Body of pancreas (tissue), 4 donors: ENCODE data around the gene PTPRN2. TPM values are rescaled to one million over a fixed set of nuclear protein-coding genes. Genes with fewer than 3 reads are reported as not detected.

Experiments used
- ATAC-seq: fragments of 150-250 bp; one replicate; pipeline ENCODE4 v1.9.1; 2016
- DNase-seq, 4 donors: peaks; one replicate each; pipeline ENCODE4 v3.0.0-alpha.2; 2019
- H3K27ac ChIP-seq, 4 donors: fragments of 200-600 bp; sonication (generic); 1 replicate in 3 of 4; 2 replicates in 1 of 4; pipeline versions ENCODE4 v1.5.1 to v1.6.1; 2016 to 2019; ENCODE audit warnings: mild to moderate bottlenecking in 1 of 4, mixed read lengths in 1 of 4, moderate library complexity in 1 of 4
- H3K27me3 ChIP-seq, 2 donors: fragments of 200-600 bp; sonication (generic); one replicate each; pipeline ENCODE4 v1.6.0; 2016; ENCODE audit warnings: mild to moderate bottlenecking in 1 of 2
- H3K36me3 ChIP-seq, 2 donors: fragments of 200-600 bp; sonication (generic); replicated peaks in 1 of 2; 2 replicates each; pipeline ENCODE4 v1.5.1; 2016; ENCODE audit warnings: low read depth in 2 of 2; ENCODE audit not compliant: insufficient read depth in 1 of 2
- H3K4me1 ChIP-seq: fragments of 200-600 bp; sonication (generic); one replicate; pipeline ENCODE4 v1.6.0; 2016
- H3K4me3 ChIP-seq, 2 donors: fragments of 200-600 bp; sonication (generic); 1 replicate in 1 of 2; 2 replicates in 1 of 2; pipeline ENCODE4 v1.5.1; 2016 to 2019
- H3K9me3 ChIP-seq, 3 donors: fragments of 200-600 bp; sonication (generic); 1 replicate in 2 of 3; 2 replicates in 1 of 3; pipeline ENCODE4 v1.5.1; 2016
- CTCF ChIP-seq, 7 experiments: fragments of 450-650 bp in 4 of 7; fragments of 200-600 bp in 3 of 7; sonication (generic) in 3 of 7; IDR thresholded peaks; one replicate each; pipeline ENCODE4 v1.5.1; 2016 to 2019; ENCODE audit warnings: antibody characterized with exemption in 7 of 7
- POLR2A ChIP-seq, 3 donors: fragments of 450-650 bp; IDR thresholded peaks; one replicate each; pipeline ENCODE4 v1.6.1; 2016; ENCODE audit warnings: antibody characterized with exemption in 3 of 3, mild to moderate bottlenecking in 2 of 3
- WGBS, 2 donors: methylation state at CpG; one replicate each; pipeline ENCODE4 v1.1.5; 2017; 5-methylcytosine and 5-hydroxymethylcytosine counted together
- intact Hi-C: fragments of 100-400 bp; cut with DNase I; formaldehyde crosslinking; loops from one replicate; pipeline ENCODE4 v1.15.1; 2023
- total RNA-seq, 2 donors: library from RNA; depleted of rRNA; stranded (reverse); fragments of >200 nt; gene quantifications; one replicate each; pipeline ENCODE4 v1.1.0, GENCODE V29; 2016

PTPRN2 gene
- total RNA-seq, 2 donors from 2014 or later: 31.6 to 76.1 TPM

DNA sequence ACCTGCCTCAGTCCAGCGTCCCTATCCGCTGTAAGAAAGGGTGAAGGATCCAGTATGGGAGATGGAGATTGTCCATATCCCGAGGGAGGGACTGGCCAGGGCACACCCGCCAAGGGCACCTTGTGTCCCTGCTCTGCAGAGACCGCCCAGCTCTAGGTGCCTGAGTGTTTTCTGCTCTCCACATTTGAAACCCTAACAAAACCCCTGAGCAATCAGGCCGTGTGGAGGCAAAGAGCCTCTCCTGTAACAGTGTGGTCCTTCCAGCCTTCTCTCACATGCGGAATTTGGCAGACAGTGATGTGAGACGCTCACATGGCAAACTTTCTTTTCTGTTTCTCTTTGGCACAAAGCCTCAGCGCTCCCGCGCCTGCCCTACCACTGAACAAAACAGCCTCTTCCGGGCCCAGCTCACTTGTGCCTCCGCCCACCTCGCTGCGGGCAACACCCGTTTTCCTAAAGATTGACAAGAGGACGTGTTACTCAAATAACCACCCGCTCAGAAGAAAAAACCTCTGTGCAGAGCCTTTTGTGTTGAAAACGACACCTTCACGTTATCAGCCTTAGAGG is 736.0 kb downstream of the PTPRN2 start:
- TF ChIP-seq POLR2A (IDR thresholded peaks at IDR 0.05) (peak in 1 of 3 donors; percentile 16), CTCF (IDR thresholded peaks at IDR 0.05) (no peak)
- H3K4me1 ChIP-seq: no peaks in the 10 kb centered on the region

GRCh38 chr7:157850481-157851444 is 736.9 kb downstream of the PTPRN2 start:
- no peak overlapping the region for H3K4me3 ChIP-seq
- H3K9me3 ChIP-seq: no peaks in the 10 kb centered on the region
- no peak for TF ChIP-seq POLR2A (IDR thresholded peaks at IDR 0.05)
- no peak for TF ChIP-seq CTCF (IDR thresholded peaks at IDR 0.05)
- ATAC-seq: no peak
- DNase-seq: no peak
- H3K27me3 ChIP-seq: no peaks in the 10 kb centered on the region
- WGBS, 2 donors: 80 to 86% methylated on average over 20 of the region's 20 CpGs
- H3K27ac ChIP-seq: no peak overlapping the region
- intact Hi-C loops: no loop called here
- no peaks in the 10 kb centered on the region for H3K36me3 ChIP-seq
- no peaks in the 10 kb centered on the region for H3K4me1 ChIP-seq

More for the DNA sequence above, 736.0 kb downstream of the PTPRN2 start:
- 40 to 41% methylated on average over 20 of the region's 20 CpGs for whole genome bisulfite sequencing, 2 donors
- intact Hi-C loops: no loop called here
- H3K9me3 ChIP-seq: no peaks in the 10 kb centered on the region
- DNase-seq (peak; percentile 33 to 71 (median 56)), ATAC-seq (no peak)
- H3K27me3 ChIP-seq: no peaks in the 10 kb centered on the region
- H3K36me3 ChIP-seq: no peaks in the 10 kb centered on the region
- H3K4me3 ChIP-seq: no peak overlapping the region
- no peak overlapping the region for H3K27ac ChIP-seq

GRCh38 chr7:157849726-157850125 is 737.9 kb downstream of the PTPRN2 start:
- Histone ChIP-seq H3K36me3 (no peaks in the 10 kb centered on the region), H3K9me3 (no peaks in the 10 kb centered on the region), H3K4me3 (no peak overlapping the region), H3K27ac (no peak overlapping the region), H3K4me1 (no peaks in the 10 kb centered on the region), H3K27me3 (no peaks in the 10 kb centered on the region)
- WGBS, 2 donors: 85 to 89% methylated on average over 10 of the region's 10 CpGs
- DNase-seq (no peak), ATAC-seq (no peak)
- TF ChIP-seq CTCF (IDR thresholded peaks at IDR 0.05) (no peak), POLR2A (IDR thresholded peaks at IDR 0.05) (no peak)
- intact Hi-C loops: no loop called here

DNA sequence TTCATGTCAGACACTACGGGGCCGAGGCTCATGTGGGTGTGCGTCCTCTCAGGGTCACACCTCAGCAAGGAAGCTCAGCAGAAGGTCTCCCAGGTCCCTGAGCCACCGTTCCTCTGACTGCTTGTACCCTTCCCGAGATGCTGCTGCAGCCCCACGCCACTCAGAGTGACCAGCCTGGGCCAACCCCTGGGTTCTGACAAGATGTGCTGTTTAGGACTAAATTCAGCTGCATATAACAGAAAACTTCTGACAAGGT is 738.4 kb downstream of the PTPRN2 start:
- WGBS, 2 donors: 86 to 95% methylated on average over 6 of the region's 6 CpGs
- Histone ChIP-seq H3K27ac (no peak overlapping the region), H3K36me3 (no peaks in the 10 kb centered on the region), H3K9me3 (no peaks in the 10 kb centered on the region), H3K4me1 (no peaks in the 10 kb centered on the region), H3K4me3 (no peak overlapping the region), H3K27me3 (no peaks in the 10 kb centered on the region)
- ATAC-seq: no peak
- no peak for TF ChIP-seq POLR2A (IDR thresholded peaks at IDR 0.05)
- no peak for TF ChIP-seq CTCF (IDR thresholded peaks at IDR 0.05)
- intact Hi-C loops: no loop called here
- no peak for DNase-seq
